NT2/D1 (cell line): ENCODE data around the gene PPM1H.

Source experiments
- SUZ12 ChIP-seq: IDR thresholded peaks from 2 replicates; pipeline ENCODE4 v1.6.1; 2011; ENCODE audit not compliant: insufficient read length, insufficient read depth; ENCODE audit errors: extremely low read depth
- YY1 ChIP-seq: IDR thresholded peaks from 2 replicates; pipeline ENCODE4 v1.6.1; 2011; ENCODE audit not compliant: insufficient read length, insufficient read depth
- ZNF274 ChIP-seq: IDR thresholded peaks from 2 replicates; pipeline ENCODE4 v1.6.1; 2011; ENCODE audit warnings: mild to moderate bottlenecking, low read depth, low read length

DNA sequence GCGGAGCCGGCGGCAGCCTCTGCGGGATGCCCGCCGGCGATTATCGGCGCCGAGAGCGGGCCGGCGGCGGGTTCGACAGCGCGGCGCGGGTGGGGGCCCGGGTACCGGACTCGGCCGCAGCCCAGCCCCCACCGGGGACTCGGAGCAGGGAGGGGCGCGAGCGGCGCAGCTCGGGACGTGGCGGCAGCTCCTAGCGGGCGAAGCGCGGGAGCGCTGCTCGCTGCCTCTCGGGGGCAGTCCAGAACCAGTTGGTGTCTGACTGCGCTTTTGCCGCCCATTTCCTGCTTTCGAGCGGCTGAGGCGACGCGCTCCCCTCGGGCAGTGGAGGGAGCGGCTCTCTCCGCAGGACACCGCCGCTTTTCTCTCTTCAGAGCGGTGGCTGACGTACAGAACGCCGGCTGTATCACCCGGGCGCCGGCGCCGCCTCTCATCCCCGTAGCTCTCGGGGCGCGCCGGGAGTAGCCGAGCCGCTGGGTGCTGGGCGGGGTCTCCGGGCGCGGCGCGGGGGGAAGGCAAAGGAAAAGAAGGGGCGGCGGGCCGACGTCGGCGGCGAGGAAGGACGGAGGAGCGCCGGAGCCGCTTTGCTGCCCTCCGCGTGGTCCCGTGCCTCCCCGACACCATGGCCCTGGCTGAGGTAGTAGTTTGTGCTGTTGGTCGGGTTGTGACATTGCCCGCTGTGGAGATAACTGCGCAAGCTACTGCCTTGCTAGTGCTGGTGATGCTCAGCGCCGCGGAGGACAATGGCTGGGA is 331.7 kb downstream of the PPM1H start:
- TF ChIP-seq YY1: no peak
- TF ChIP-seq ZNF274: no peak
- no peak for TF ChIP-seq SUZ12
